Anterior cingulate cortex (tissue), 58 donors: ENCODE data around the gene PHF19.

Source experiments
- DNase-seq, 58 donors: peaks; one replicate each; lab custom pipeline; 2025; lab: John Stamatoyannopoulos, UW

Gene PHF19

DNA sequence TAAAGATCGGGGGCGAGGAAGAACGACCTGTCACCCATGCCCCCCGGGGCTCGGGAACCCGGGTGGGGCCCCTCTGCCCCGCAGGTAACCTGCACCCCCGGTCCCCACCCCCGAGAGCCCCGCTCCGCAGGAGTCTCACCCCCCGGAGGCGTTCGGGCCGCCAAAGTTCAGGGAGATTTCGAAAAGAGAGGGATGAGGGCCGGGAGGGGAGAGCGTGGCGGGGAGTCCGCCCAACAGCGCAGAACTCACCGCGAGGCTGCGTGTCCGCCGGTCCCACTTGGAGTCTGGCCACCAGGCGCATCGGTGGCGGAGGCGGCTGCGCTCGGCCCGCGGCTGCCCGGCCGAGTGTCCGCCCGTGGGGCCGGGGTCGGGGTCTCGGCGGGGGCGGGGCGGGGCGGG, at the start of gene PHF19:
TSS of gene PHF19 (minus strand) at position 347 of the 399 bp plus-strand sequence. CDS start 2,447 bp downstream, outside the sequence.
- peak in 12 of 58 donors; percentile 40 to 76 (median 55) for DNase-seq

GRCh38 chr9:120926397-120926928, 49.5 kb upstream of the PHF19 start, which contains the start of gene TRAF1:
TRAF1 (minus strand) TSS chr9:120926796; CDS start chr9:120926075, 721 bp downstream.
- no peak for DNase-seq

GRCh38 chr9:120925535-120926396, 48.8 kb upstream of the PHF19 start:
- DNase-seq: no peak

DNA sequence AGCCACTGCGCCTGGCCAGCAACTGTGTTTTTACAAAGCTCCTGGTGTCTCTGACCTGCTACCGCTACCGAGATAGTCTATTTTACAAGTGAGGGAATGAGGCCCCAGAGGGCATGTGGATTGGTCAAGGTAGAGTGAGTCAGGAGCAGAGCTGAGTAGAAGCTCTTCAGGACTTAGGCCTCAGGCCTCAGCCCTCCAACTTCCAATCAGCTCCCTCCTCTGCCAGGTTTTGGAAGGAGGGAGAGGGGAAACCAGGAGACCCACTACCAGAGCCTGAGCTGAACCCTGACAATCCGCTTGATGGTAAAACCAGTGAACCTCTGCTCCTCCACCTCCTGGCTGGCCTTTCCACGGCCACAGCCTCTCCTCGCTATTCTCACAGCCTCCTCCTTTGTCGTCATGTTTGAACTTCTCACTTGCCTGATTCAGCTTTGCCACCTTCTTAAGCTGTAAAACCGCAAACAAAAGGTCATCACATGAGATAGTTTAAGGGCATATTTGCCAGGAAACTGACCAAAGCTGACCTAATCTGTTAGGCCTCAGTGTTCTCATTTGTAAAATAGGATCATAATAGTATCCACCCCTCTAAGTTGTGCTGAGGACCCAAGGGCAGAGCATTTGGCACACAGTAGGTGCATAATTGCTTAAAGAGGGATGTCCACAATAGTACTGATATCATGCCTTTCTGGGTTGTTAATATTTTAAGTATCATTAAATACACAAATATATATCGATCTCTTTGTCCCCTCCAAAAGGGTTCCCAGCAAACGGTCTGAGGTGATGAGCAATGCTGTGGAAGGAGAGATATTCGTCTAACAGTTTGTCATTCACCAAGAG, 47.9 kb upstream of the PHF19 start:
- no peak for DNase-seq

DNA sequence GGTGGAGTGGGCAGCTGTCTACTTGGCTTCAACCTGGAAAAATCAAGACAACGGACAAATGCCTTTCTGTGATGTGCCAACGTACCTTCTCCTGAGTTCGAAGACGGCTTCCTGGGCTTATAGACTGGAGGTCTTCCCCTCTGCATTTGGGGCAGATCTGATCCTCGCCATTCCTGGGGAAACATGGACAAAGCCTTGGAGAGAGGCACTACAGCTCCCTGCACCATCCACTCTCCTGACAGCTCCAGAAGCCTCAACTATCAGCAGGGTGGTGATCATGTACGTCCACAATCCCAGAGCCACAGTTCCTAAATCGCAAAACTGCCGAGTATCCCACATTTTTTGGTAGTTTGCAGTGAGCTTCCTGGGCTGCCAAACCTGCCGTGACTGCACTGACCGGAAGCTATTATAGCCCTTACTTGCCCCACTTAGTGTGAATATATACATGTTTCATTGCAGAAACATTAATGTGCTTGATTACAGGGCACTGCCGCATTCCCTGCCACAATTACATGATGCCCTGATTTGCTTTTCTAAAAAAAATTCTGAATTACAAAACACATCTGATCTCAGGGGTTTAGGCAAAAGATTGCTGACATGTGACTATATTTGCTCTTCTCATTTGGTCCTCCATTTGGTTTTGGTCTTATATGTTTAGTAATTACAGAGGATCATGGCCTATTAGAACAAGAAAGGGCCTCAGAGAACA, 46.8 kb upstream of the PHF19 start:
- no peak for DNase-seq

- DNase-seq: no peak
Measured at GRCh38 chr9:120922404-120923195, 45.6 kb upstream of the PHF19 start.

DNA sequence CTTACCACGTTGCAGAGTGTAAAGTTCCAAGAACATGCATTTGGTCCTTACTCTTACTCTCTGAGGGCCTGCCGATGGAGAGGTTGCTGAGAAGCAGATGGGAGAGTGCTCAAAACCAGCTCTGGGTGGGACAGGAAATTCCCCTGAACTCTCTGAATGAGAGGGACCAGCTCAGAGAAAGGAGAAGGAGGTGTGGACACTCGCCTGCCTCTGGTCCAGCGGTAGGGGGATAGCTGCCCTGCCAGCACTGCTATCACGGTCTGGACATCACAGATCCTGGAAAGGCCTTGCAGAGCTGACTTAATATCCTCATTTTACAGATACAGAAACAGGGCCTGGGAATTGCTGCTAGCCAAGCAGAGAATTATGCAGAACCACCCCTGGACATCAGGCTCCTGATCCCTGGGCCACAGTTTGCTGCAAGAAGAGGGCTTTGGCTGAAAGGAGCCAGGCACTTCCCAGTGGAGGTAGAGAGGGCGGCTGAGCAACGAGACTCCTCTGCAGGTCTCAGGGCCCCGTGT, 44.7 kb upstream of the PHF19 start:
- DNase-seq: no peak

DNA sequence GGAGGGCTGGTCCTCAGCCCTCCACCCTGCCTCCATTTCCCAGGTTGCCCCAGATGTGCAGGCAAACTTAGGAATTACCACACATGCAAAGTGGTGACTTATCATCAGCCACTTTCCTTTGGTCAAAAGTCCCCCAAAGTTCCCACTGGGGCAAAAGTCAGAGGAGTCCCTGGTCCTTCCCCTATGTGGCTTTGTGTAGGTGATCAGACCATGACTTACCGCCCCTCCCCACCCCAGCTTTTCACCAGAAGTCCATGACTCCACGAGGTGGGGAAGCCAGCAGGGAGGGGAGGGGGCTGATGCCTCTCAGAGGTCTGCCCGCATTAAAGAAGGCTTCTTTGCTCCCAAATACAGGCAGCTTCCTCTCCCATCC, 43.8 kb upstream of the PHF19 start:
- no peak for DNase-seq

DNA sequence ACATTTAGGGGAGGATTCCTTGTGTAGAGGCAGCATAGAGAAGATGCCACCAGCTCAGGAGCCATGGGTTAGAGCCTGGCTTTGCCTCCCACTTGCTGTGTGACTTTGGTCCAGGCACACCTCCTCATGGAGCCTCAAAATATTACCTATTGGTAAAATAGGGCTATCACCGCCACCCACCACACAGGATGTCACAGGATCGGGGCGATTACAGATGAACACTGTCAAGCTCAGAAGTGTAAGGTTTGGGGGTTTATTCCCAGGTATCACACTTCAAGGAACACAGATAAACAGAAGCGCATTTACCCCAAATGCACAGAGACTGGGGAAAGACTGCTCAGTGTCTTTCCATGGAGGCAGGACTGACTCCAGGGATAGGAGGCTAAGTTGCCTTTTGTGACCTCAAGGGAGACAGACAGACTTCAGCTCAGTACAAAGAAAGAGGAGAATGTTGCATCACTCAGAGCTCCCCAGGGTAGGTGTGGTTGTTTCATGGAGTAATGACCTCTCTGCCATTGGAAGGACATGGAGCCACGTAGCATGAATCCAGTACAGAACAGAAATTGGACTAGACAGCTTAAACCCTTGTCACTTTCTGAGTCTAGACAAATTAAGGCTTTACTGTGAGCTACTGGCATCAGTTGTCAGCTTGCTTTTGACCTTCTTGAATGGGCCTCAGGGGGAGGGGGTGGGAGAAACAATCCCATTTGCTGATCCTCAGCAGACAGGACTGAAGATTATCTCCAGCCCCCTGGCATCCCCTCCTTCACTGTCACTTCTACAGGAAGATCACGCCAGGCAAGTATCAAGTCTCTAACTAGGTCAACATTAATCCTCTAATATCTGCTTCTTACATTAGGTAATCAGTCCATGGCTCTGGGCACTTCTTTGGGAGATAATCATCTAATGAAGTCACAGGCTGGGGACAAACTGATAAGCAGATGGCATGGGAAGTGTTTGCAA, 43.1 kb upstream of the PHF19 start:
- no peak for DNase-seq

GRCh38 chr9:120918931-120919842, 42.2 kb upstream of the PHF19 start:
- peak in 1 of 58 donors; percentile 62 for DNase-seq

DNA sequence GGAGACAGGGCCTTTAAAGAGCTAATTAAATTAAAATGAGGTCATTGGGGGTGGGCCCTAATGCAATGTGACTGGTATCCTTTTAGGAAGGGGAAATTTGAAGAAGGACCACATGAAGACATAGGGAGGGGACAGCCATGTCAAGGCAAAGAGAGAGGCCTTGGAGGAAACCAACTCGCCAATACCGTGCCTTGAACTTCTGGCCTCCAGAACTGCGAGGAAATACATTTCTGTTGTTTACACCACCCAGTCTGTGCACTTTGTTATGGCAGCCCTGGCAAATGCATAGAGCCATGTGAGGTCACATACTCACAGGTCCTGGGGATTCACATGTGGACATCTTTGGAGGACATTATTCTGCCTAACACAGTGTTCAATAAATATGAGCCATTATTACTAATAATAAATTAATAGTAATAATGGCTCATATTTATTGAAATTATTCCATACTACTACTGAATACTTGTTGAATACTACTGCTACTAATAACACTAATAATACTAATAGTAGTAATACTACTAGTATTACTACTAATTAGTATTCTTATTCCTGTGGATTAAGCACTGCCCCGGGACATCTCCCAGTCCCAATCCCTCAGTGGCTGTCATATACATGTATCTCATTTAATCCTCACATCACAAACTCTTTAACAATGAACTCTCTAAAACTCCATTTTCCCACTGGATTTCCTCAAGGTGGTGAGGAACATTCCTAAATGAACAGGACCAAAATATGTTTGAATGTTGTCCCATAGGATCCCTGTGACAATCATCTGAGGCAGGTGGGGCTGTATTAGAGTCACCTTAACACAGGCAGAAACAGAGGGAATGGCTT, 41.2 kb upstream of the PHF19 start:
- no peak for DNase-seq

GRCh38 chr9:120916991-120917880, 40.2 kb upstream of the PHF19 start:
- no peak for DNase-seq

DNA sequence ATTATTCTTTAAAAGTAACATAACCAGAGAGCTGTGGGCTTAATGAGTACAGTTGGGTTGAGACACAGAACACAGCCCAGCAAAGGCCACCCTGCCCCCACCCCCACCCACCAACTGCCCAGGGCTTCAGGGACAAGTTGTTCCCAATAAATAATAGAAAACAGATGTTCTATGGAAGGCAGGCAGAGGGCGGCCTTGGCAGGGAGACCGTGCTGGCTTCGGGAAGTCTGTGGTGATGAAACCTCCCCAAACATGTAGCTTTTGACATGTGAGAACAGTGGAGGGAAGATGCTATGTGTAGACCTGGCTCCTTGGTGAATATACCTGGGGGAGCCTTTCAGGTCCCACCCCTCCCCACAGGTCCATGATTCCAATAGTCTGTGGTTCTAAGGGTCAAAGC, 39.6 kb upstream of the PHF19 start:
- DNase-seq: peak in 34 of 58 donors; percentile 16 to 73 (median 42)

GRCh38 chr9:120915854-120916470, 39.0 kb upstream of the PHF19 start:
- DNase-seq: peak in 3 of 58 donors; percentile 9 to 25 (median 24)

- DNase-seq: no peak
Measured at GRCh38 chr9:120914953-120915352, 38.0 kb upstream of the PHF19 start.
